Lower lobe of right lung (tissue), 2 donors: ENCODE measurements around the gene PHF21A. TPM values are rescaled to one million over a fixed set of nuclear protein-coding genes. Genes with fewer than 3 reads are reported as not detected.

ENCODE experiments used
- ATAC-seq, 2 donors: fragments of 200-7000 bp; cut with Tn5 transposase; one replicate each; pipeline ENCODE4 v1.9.1; 2020 to 2022; ENCODE audit warnings: mild to moderate bottlenecking in 2 of 2, moderate library complexity in 2 of 2
- DNase-seq: peaks from one replicate; pipeline ENCODE4 v3.0.0-alpha.2; 2020
- H3K27ac ChIP-seq: fragments of 200-600 bp; one replicate; pipeline ENCODE4 v1.8.0; 2022
- H3K27me3 ChIP-seq: fragments of 200-600 bp; one replicate; pipeline ENCODE4 v1.8.0; 2022; ENCODE audit warnings: low read depth
- H3K36me3 ChIP-seq: fragments of 200-600 bp; one replicate; pipeline ENCODE4 v1.8.0; 2022; ENCODE audit warnings: mild to moderate bottlenecking
- H3K4me1 ChIP-seq: fragments of 200-600 bp; one replicate; pipeline ENCODE4 v1.8.0; 2022
- H3K4me3 ChIP-seq: fragments of 200-600 bp; one replicate; pipeline ENCODE4 v1.8.0; 2022; ENCODE audit warnings: mild to moderate bottlenecking
- H3K9me3 ChIP-seq: fragments of 200-600 bp; one replicate; pipeline ENCODE4 v1.8.0; 2022
- CTCF ChIP-seq: fragments of 200-600 bp; IDR thresholded peaks from one replicate; pipeline ENCODE4 v1.8.0; 2022; ENCODE audit warnings: antibody characterized with exemption, mild to moderate bottlenecking
- intact Hi-C: fragments of 100-400 bp; cut with DNase I; formaldehyde crosslinking; loops from one replicate; pipeline ENCODE4 v1.11.0; 2022
- total RNA-seq: library from RNA; stranded (reverse); fragmentation: NEBNext Ultra II Directional; extraction: Animal tissue kit (Norgen Biotek cat#: 25700); gene quantifications from one replicate; pipeline ENCODE4 v1.2.1, GENCODE V29; 2021
- donor health status: DM: no; HTN: yes; CAD: no; lungs with severe emphysema.

Gene PHF21A
- total RNA-seq, 1 donor from 2014 or later: 48.4 TPM

GRCh38 chr11:45960387-45961095, 160.7 kb downstream of the PHF21A start:
- Histone ChIP-seq H3K36me3 (peaks cover 16% of the 10 kb centered on the region), H3K4me3 (no peak overlapping the region), H3K4me1 (peaks cover 8% of the 10 kb centered on the region), H3K27me3 (no peaks in the 10 kb centered on the region), H3K27ac (no peak overlapping the region), H3K9me3 (no peaks in the 10 kb centered on the region)
- DNase-seq (no peak), ATAC-seq (no peak)
- TF ChIP-seq CTCF: no peak
- intact Hi-C loops: no loop called here

- peaks cover 8% of the 10 kb centered on the region for H3K4me1 ChIP-seq
- no peaks in the 10 kb centered on the region for H3K27me3 ChIP-seq
- DNase-seq: no peak
- peaks cover 10% of the 10 kb centered on the region for H3K36me3 ChIP-seq
- no peak overlapping the region for H3K27ac ChIP-seq
- intact Hi-C loops: no loop called here
- no peak for TF ChIP-seq CTCF
- H3K9me3 ChIP-seq: no peaks in the 10 kb centered on the region
- H3K4me3 ChIP-seq: no peak overlapping the region
- no peak for ATAC-seq
Observed at GRCh38 chr11:45959851-45960250, 161.4 kb downstream of the PHF21A start.

- intact Hi-C loops: no loop called here
- Histone ChIP-seq H3K4me3 (no peak overlapping the region), H3K4me1 (no peaks in the 10 kb centered on the region), H3K9me3 (no peaks in the 10 kb centered on the region), H3K27me3 (no peaks in the 10 kb centered on the region), H3K27ac (no peak overlapping the region), H3K36me3 (peaks cover 84% of the 10 kb centered on the region)
- TF ChIP-seq CTCF: no peak
- no peak for DNase-seq
- ATAC-seq: no peak
Observed at GRCh38 chr11:45949992-45950407, 171.3 kb downstream of the PHF21A start.

DNA sequence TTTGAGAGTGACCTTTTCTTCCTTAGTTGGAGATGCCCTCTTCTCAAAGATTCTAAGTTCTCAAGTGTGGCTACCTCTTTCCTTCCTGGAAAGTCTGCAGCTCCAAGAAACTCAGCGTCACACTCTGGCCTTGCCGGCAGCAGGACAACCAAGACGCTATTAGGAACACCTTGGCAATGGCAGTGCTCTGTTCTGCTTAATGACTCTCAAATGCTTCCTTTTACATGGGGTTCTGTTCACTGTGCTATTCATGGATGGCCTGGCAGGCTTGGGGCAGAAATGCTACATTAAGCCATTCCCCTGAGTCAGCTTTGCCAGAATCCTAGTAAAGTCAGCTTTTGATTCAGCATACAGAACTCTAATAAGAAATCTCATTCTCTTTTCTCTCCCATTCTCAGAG, 172.9 kb downstream of the PHF21A start:
- H3K36me3 ChIP-seq: peaks cover 97% of the 10 kb centered on the region
- DNase-seq (no peak), ATAC-seq (no peak)
- H3K9me3 ChIP-seq: no peaks in the 10 kb centered on the region
- no peaks in the 10 kb centered on the region for H3K4me1 ChIP-seq
- intact Hi-C loops: no loop called here
- H3K4me3 ChIP-seq: no peak overlapping the region
- TF ChIP-seq CTCF: no peak
- no peak overlapping the region for H3K27ac ChIP-seq
- H3K27me3 ChIP-seq: no peaks in the 10 kb centered on the region

DNA sequence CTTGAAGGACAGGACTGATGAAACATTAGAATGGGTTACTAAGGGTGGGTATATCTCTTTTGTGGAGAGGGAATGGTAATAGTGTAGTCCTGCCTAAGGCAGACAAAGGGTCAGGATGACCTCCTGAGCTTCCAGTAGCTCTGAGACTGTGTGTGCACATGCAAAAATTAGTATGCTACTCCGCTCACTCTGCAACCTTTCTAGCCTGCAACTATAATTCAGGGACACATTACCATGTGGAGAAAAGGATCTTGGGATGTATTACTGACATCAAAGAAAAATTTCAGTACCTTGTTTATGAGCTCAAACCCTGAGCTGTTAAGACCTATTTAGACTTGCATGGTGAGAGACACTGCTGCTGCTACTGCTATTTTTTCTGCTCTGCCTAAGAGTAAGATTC, 173.4 kb downstream of the PHF21A start:
- no peaks in the 10 kb centered on the region for H3K9me3 ChIP-seq
- DNase-seq (no peak), ATAC-seq (no peak)
- no peaks in the 10 kb centered on the region for H3K27me3 ChIP-seq
- H3K4me1 ChIP-seq: no peaks in the 10 kb centered on the region
- TF ChIP-seq CTCF: no peak
- H3K4me3 ChIP-seq: no peak overlapping the region
- intact Hi-C loops: no loop called here
- peaks cover 97% of the 10 kb centered on the region for H3K36me3 ChIP-seq
- H3K27ac ChIP-seq: no peak overlapping the region
